Vagina (tissue), 2 donors: ENCODE measurements around the gene ARID1B. TPM values are rescaled to one million over a fixed set of nuclear protein-coding genes. Genes with fewer than 3 reads are reported as not detected.

Experiments used
- DNase-seq, 2 donors: peaks; one replicate each; pipeline ENCODE4 v3.0.0-alpha.2; 2017; ENCODE audit errors: extremely low spot score in 2 of 2
- H3K27ac ChIP-seq: fragments of 200-600 bp; sonication (generic); one replicate; pipeline ENCODE4 v1.5.1; 2019
- H3K27me3 ChIP-seq: fragments of 200-600 bp; sonication (generic); one replicate; pipeline ENCODE4 v1.5.1; 2019
- H3K36me3 ChIP-seq, 2 donors: fragments of 200-600 bp; sonication (generic); one replicate each; pipeline ENCODE4 v1.5.1; 2017 to 2019
- H3K4me1 ChIP-seq: fragments of 200-600 bp; sonication (generic); one replicate; pipeline ENCODE4 v1.5.1; 2019
- H3K4me3 ChIP-seq, 2 donors: fragments of 200-600 bp; sonication (generic); 1 replicate in 1 of 2; 2 replicates in 1 of 2; pipeline ENCODE4 v1.5.1; 2016 to 2019
- H3K9me3 ChIP-seq: fragments of 200-600 bp; sonication (generic); one replicate; pipeline ENCODE4 v1.5.1; 2019
- POLR2A ChIP-seq, 2 donors: fragments of 450-650 bp; IDR thresholded peaks; one replicate each; pipeline ENCODE4 v1.6.1; 2017; ENCODE audit warnings: antibody characterized with exemption in 2 of 2, mild to moderate bottlenecking in 2 of 2, moderate library complexity in 2 of 2
- POLR2AphosphoS5 ChIP-seq, 2 donors: sonication (generic); formaldehyde crosslinking; IDR thresholded peaks; one replicate each; pipeline ENCODE4 v1.9.0; 2017; ENCODE audit warnings: antibody characterized with exemption in 2 of 2, mild to moderate bottlenecking in 2 of 2, low read depth in 1 of 2; ENCODE audit not compliant: insufficient read depth in 1 of 2
- intact Hi-C: fragments of 100-400 bp; cut with DNase I; formaldehyde crosslinking; loops from one replicate; pipeline ENCODE4 v1.15.1; 2023
- total RNA-seq: library from RNA; depleted of rRNA; stranded (reverse); fragments of >200 nt; gene quantifications from one replicate; pipeline ENCODE4 v1.2.3, GENCODE V29; 2016
- TF ChIP-seq, protein P1 (sequence below), 3 experiments: fragments of 450-650 bp in 2 of 3; fragments of 200-600 bp in 1 of 3; sonication (generic) in 1 of 3; IDR thresholded peaks; one replicate each; pipeline ENCODE4 v1.5.1; 2017 to 2019; ENCODE audit warnings: antibody characterized with exemption in 3 of 3, mild to moderate bottlenecking in 2 of 3, moderate library complexity in 2 of 3

ARID1B gene
- total RNA-seq, 1 donor from 2014 or later, result 141 TPM

- no peak for DNase-seq
- no peak overlapping the region for H3K4me3 ChIP-seq
- H3K27me3 ChIP-seq, result no peaks in the 10 kb centered on the region
- H3K9me3 ChIP-seq, result no peaks in the 10 kb centered on the region
- no peak for TF ChIP-seq POLR2A (IDR thresholded peaks at IDR 0.05)
- peak in 1 of 2 donors; percentile 39 for TF ChIP-seq POLR2AphosphoS5 (IDR thresholded peaks at IDR 0.05; ENCODE audit: insufficient read depth in 1 of 2, low read depth in 1 of 2)
- TF ChIP-seq, protein P1, sequence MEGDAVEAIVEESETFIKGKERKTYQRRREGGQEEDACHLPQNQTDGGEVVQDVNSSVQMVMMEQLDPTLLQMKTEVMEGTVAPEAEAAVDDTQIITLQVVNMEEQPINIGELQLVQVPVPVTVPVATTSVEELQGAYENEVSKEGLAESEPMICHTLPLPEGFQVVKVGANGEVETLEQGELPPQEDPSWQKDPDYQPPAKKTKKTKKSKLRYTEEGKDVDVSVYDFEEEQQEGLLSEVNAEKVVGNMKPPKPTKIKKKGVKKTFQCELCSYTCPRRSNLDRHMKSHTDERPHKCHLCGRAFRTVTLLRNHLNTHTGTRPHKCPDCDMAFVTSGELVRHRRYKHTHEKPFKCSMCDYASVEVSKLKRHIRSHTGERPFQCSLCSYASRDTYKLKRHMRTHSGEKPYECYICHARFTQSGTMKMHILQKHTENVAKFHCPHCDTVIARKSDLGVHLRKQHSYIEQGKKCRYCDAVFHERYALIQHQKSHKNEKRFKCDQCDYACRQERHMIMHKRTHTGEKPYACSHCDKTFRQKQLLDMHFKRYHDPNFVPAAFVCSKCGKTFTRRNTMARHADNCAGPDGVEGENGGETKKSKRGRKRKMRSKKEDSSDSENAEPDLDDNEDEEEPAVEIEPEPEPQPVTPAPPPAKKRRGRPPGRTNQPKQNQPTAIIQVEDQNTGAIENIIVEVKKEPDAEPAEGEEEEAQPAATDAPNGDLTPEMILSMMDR (IDR thresholded peaks at IDR 0.05), result no peak
- H3K36me3 ChIP-seq, result peaks cover 0 to 9% of the 10 kb centered on the region in 2 donors
- H3K27ac ChIP-seq, result no peak overlapping the region
- intact Hi-C loops, result no loop called here
- H3K4me1 ChIP-seq, result peaks cover 28% of the 10 kb centered on the region
Measured at GRCh38 chr6:157107915-157108651, 330.9 kb downstream of the ARID1B start.

GRCh38 chr6:157108923-157109322 is 331.7 kb downstream of the ARID1B start:
- no peak overlapping the region for H3K27ac ChIP-seq
- H3K9me3 ChIP-seq, result no peaks in the 10 kb centered on the region
- H3K36me3 ChIP-seq, result peaks cover 0 to 9% of the 10 kb centered on the region in 2 donors
- DNase-seq, result no peak
- no peak for TF ChIP-seq POLR2A (IDR thresholded peaks at IDR 0.05)
- no peak for TF ChIP-seq POLR2AphosphoS5 (IDR thresholded peaks at IDR 0.05; ENCODE audit: insufficient read depth in 1 of 2, low read depth in 1 of 2)
- H3K4me1 ChIP-seq, result peaks cover 28% of the 10 kb centered on the region
- intact Hi-C loops, result no loop called here
- H3K4me3 ChIP-seq, result no peak overlapping the region
- H3K27me3 ChIP-seq, result no peaks in the 10 kb centered on the region

GRCh38 chr6:157110607-157111006 is 333.4 kb downstream of the ARID1B start:
- intact Hi-C loops, result no loop called here
- peaks cover 28% of the 10 kb centered on the region for H3K4me1 ChIP-seq
- no peak overlapping the region for H3K4me3 ChIP-seq
- H3K36me3 ChIP-seq, result peaks cover 0 to 9% of the 10 kb centered on the region in 2 donors
- H3K27me3 ChIP-seq, result no peaks in the 10 kb centered on the region
- DNase-seq, result no peak
- no peak overlapping the region for H3K27ac ChIP-seq
- no peaks in the 10 kb centered on the region for H3K9me3 ChIP-seq
- TF ChIP-seq POLR2AphosphoS5 (IDR thresholded peaks at IDR 0.05; ENCODE audit: insufficient read depth in 1 of 2, low read depth in 1 of 2) (no peak), POLR2A (IDR thresholded peaks at IDR 0.05) (no peak)
- TF ChIP-seq, protein P1 (IDR thresholded peaks at IDR 0.05), result no peak

GRCh38 chr6:157113389-157113788 is 336.2 kb downstream of the ARID1B start:
- no peak overlapping the region for H3K27ac ChIP-seq
- no peak for DNase-seq
- H3K9me3 ChIP-seq, result no peaks in the 10 kb centered on the region
- no peak overlapping the region for H3K4me3 ChIP-seq
- no peak for TF ChIP-seq POLR2AphosphoS5 (IDR thresholded peaks at IDR 0.05; ENCODE audit: insufficient read depth in 1 of 2, low read depth in 1 of 2)
- TF ChIP-seq, protein P1 (IDR thresholded peaks at IDR 0.05), result no peak
- no peak for TF ChIP-seq POLR2A (IDR thresholded peaks at IDR 0.05)
- intact Hi-C loops, result no loop called here
- H3K27me3 ChIP-seq, result no peaks in the 10 kb centered on the region
- peaks cover 0 to 9% of the 10 kb centered on the region in 2 donors for H3K36me3 ChIP-seq
- peaks cover 8% of the 10 kb centered on the region for H3K4me1 ChIP-seq

- H3K9me3 ChIP-seq, result no peaks in the 10 kb centered on the region
- intact Hi-C loops, result no loop called here
- TF ChIP-seq, protein P1 (IDR thresholded peaks at IDR 0.05), result no peak
- TF ChIP-seq POLR2AphosphoS5 (IDR thresholded peaks at IDR 0.05; ENCODE audit: insufficient read depth in 1 of 2, low read depth in 1 of 2) (no peak), POLR2A (IDR thresholded peaks at IDR 0.05) (no peak)
Measured at GRCh38 chr6:157116426-157116825, 339.2 kb downstream of the ARID1B start.

More at GRCh38 chr6:157116426-157116825, 339.2 kb downstream of the ARID1B start:
- Histone ChIP-seq H3K36me3 (peaks cover 0 to 6% of the 10 kb centered on the region in 2 donors), H3K4me1 (no peaks in the 10 kb centered on the region), H3K27me3 (no peaks in the 10 kb centered on the region), H3K4me3 (no peak overlapping the region), H3K27ac (no peak overlapping the region)
- no peak for DNase-seq
